IPS DF 19.7 (cell line): ENCODE measurements around the gene HOXA13.

Experiments used
- DNase-seq: peaks from one replicate; pipeline ENCODE4 v3.0.0-alpha.2; 2013; ENCODE audit warnings: low read depth, low spot score

The HOXA13 gene

GRCh38 chr7:27148031-27148755, 51.7 kb downstream of the HOXA13 start:
- DNase-seq, result no peak

GRCh38 chr7:27147199-27148030, 52.5 kb downstream of the HOXA13 start, which contains the start of gene HOXA6:
Gene HOXA6 (minus strand): TSS chr7:27147774. CDS start chr7:27147749, 25 bp downstream.
- DNase-seq, result no peak

GRCh38 chr7:27146491-27147198, 53.2 kb downstream of the HOXA13 start:
- DNase-seq, result no peak

GRCh38 chr7:27145914-27146412, 53.9 kb downstream of the HOXA13 start:
- no peak for DNase-seq

GRCh38 chr7:27145165-27145913, 54.6 kb downstream of the HOXA13 start:
- DNase-seq, result no peak

- DNase-seq, result no peak
These were observed 55.1 kb downstream of the HOXA13 start for GRCh38 chr7:27144781-27145164.
